DND-41 (cell line): Measurements from ENCODE around the gene VEGFC.

Experiments
- ATAC-seq: fragments of 200-7000 bp; cut with Tn5 transposase; 3 replicates; pipeline ENCODE4 v1.9.1; 2021; ENCODE audit warnings: low read depth; ENCODE audit not compliant: insufficient read depth
- DNase-seq: peaks from one replicate; pipeline ENCODE4 v3.0.0-alpha.2; 2020
- H2AFZ ChIP-seq: 2 replicates; pipeline ENCODE4 v1.6.0; 2012; ENCODE audit warnings: low read depth, low read length
- H3K27ac ChIP-seq: 2 replicates; pipeline ENCODE4 v1.5.1; 2012; ENCODE audit warnings: low read length, inconsistent platforms
- H3K27me3 ChIP-seq: fragments of 200-600 bp; sonication (generic); 2 replicates; pipeline ENCODE4 v1.6.0; 2012; ENCODE audit warnings: low read length, mild to moderate bottlenecking, inconsistent platforms; ENCODE audit not compliant: insufficient read depth, poor library complexity
- H3K36me3 ChIP-seq: 2 replicates; pipeline ENCODE4 v1.5.1; 2012; ENCODE audit warnings: low read length, inconsistent platforms; ENCODE audit not compliant: insufficient read depth
- H3K4me1 ChIP-seq: 2 replicates; pipeline ENCODE4 v1.5.1; 2012; ENCODE audit warnings: mild to moderate bottlenecking, low read length; ENCODE audit not compliant: insufficient read depth
- H3K4me2 ChIP-seq: 2 replicates; pipeline ENCODE4 v1.6.0; 2012; ENCODE audit warnings: mild to moderate bottlenecking, moderate library complexity, low read length, inconsistent platforms; ENCODE audit not compliant: insufficient read depth
- H3K4me3 ChIP-seq, 2 experiments: fragments of 200-600 bp in 1 of 2; shearing (Covaris generic) in 1 of 2; 2 replicates each; pipeline ENCODE4 v1.5.1; 2012 to 2016; ENCODE audit warnings: inconsistent platforms in 2 of 2, low read length in 2 of 2, mild to moderate bottlenecking in 2 of 2, low read depth in 1 of 2, moderate library complexity in 1 of 2
- H3K79me2 ChIP-seq: 2 replicates; pipeline ENCODE4 v1.6.0; 2012; ENCODE audit warnings: low read length, inconsistent platforms; ENCODE audit not compliant: insufficient read depth
- H3K9ac ChIP-seq: 2 replicates; pipeline ENCODE4 v1.6.0; 2012; ENCODE audit warnings: low read depth, mild to moderate bottlenecking, inconsistent platforms, low read length, moderate library complexity
- H3K9me3 ChIP-seq: 2 replicates; pipeline ENCODE4 v1.5.1; 2012; ENCODE audit warnings: low read length, moderate library complexity, mild to moderate bottlenecking, inconsistent platforms; ENCODE audit not compliant: insufficient read depth, severe bottlenecking
- H4K20me1 ChIP-seq: 2 replicates; pipeline ENCODE4 v1.6.0; 2012; ENCODE audit warnings: low read length; ENCODE audit not compliant: insufficient read depth
- CTCF ChIP-seq: IDR thresholded peaks from 2 replicates; pipeline ENCODE4 v1.5.1; 2012; ENCODE audit warnings: borderline replicate concordance, low read length, moderate library complexity, mild to moderate bottlenecking; ENCODE audit not compliant: poor library complexity, severe bottlenecking; ENCODE audit errors: extremely low read depth
- EZH2 ChIP-seq: IDR thresholded peaks from 3 replicates; pipeline ENCODE4 v1.6.1; 2012; ENCODE audit warnings: borderline replicate concordance, low read depth, mild to moderate bottlenecking, moderate library complexity, low read length, inconsistent platforms; ENCODE audit not compliant: severe bottlenecking

Gene VEGFC

GRCh38 chr4:176641237-176641636 lies 151.5 kb downstream of the VEGFC start:
- Histone ChIP-seq H3K4me1 (no peaks in the 10 kb centered on the region), H3K4me2 (no peak overlapping the region), H3K4me3 (no peak overlapping the region), H2AFZ (no peak overlapping the region), H3K27me3 (peaks cover 5% of the 10 kb centered on the region), H3K36me3 (no peaks in the 10 kb centered on the region), H3K9ac (no peak overlapping the region), H3K27ac (no peak overlapping the region), H3K79me2 (no peaks in the 10 kb centered on the region), H4K20me1 (no peaks in the 10 kb centered on the region), H3K9me3 (no peaks in the 10 kb centered on the region)
- DNase-seq (no peak), ATAC-seq (no peak)
- TF ChIP-seq EZH2 (no peak), CTCF (no peak)

GRCh38 chr4:176638992-176639391 lies 153.7 kb downstream of the VEGFC start:
- ATAC-seq, result no peak
- Histone ChIP-seq H3K4me3 (no peak overlapping the region), H3K9me3 (no peaks in the 10 kb centered on the region), H3K9ac (no peak overlapping the region), H3K36me3 (no peaks in the 10 kb centered on the region), H3K27ac (no peak overlapping the region), H3K4me1 (no peaks in the 10 kb centered on the region), H4K20me1 (no peaks in the 10 kb centered on the region), H3K4me2 (no peak overlapping the region), H3K27me3 (peaks cover 7% of the 10 kb centered on the region), H2AFZ (no peak overlapping the region), H3K79me2 (no peaks in the 10 kb centered on the region)
- DNase-seq, result no peak
- no peak for TF ChIP-seq EZH2
- TF ChIP-seq CTCF, result no peak

- DNase-seq, result no peak
- no peaks in the 10 kb centered on the region for H3K4me1 ChIP-seq
- H3K79me2 ChIP-seq, result no peaks in the 10 kb centered on the region
- H3K27ac ChIP-seq, result no peak overlapping the region
- no peaks in the 10 kb centered on the region for H3K36me3 ChIP-seq
- no peak for TF ChIP-seq CTCF
- no peak for TF ChIP-seq EZH2
- no peaks in the 10 kb centered on the region for H3K9me3 ChIP-seq
- no peak for ATAC-seq
- no peak overlapping the region for H3K4me2 ChIP-seq
- H3K9ac ChIP-seq, result no peak overlapping the region
- no peak overlapping the region for H2AFZ ChIP-seq
- no peak overlapping the region for H3K4me3 ChIP-seq
- H4K20me1 ChIP-seq, result no peaks in the 10 kb centered on the region
- peaks cover 18% of the 10 kb centered on the region for H3K27me3 ChIP-seq
Measured at GRCh38 chr4:176636292-176636691, 156.4 kb downstream of the VEGFC start.
